MM.1S (cell line): Measurements from ENCODE around the gene GAL.

ENCODE experiments used
- CTCF ChIP-seq: fragments of 300-600 bp; sonication (generic); IDR thresholded peaks from 2 replicates; pipeline ENCODE4 v1.5.1; 2016; ENCODE audit warnings: antibody characterized with exemption, low read length, mixed read lengths
- EZH2phosphoT487 ChIP-seq: fragments of 300-600 bp; sonication (generic); IDR thresholded peaks from 2 replicates; pipeline ENCODE4 v1.6.1; 2018; ENCODE audit warnings: antibody characterized with exemption, low read length

- TF ChIP-seq CTCF = no peak
- TF ChIP-seq EZH2phosphoT487 = no peak
Observed at GRCh38 chr11:68659158-68659921, 25.0 kb upstream of the GAL start.
